GM19351 (cell line): ENCODE data around the gene SDCBP2.

Source experiments
- ATAC-seq: cut with Tn5 transposase; IDR thresholded peaks from one replicate; pipeline ENCODE4 v1.9.1; 2021; ENCODE audit warnings: mild to moderate bottlenecking, moderate library complexity; ENCODE audit not compliant: unreplicated experiment

Gene SDCBP2, protein sequence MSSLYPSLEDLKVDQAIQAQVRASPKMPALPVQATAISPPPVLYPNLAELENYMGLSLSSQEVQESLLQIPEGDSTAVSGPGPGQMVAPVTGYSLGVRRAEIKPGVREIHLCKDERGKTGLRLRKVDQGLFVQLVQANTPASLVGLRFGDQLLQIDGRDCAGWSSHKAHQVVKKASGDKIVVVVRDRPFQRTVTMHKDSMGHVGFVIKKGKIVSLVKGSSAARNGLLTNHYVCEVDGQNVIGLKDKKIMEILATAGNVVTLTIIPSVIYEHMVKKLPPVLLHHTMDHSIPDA

DNA sequence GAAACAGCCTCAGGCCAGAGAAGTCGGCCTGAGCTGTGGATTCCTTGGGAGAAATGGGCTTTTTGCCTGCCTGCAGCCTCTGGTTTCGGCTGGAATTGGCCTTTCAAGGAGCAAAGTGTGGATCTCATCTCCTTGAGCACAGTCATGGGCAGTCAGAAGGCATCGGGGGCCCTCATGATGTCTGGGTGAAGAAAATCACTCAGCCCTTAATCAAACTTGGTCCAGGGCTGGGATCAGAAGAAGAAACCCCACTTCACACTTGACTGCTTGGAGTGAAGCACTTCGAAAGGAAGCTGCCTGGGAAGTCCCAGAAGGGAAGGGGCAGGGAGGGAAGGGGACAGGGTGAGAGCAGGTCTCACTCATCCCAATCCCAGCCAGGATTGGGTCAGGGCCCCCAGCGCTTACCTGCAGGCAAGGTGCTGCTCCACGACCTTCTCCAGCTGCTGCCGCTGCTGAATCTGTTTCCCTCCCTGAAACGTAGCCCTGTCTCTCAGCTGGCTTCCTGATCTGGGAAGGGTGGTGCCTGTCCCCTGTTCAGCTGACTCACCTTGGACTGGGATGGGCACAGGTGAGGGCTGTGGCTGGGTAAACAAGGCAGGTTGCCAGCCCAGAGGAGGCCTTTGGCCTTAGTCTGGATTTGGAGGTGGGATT is at the start of gene SDCBP2:
TSS of gene SDCBP2 (minus strand) at position 460 of the 651 bp plus-strand sequence. CDS start 8,723 bp downstream, outside the sequence.
- no peak for ATAC-seq

DNA sequence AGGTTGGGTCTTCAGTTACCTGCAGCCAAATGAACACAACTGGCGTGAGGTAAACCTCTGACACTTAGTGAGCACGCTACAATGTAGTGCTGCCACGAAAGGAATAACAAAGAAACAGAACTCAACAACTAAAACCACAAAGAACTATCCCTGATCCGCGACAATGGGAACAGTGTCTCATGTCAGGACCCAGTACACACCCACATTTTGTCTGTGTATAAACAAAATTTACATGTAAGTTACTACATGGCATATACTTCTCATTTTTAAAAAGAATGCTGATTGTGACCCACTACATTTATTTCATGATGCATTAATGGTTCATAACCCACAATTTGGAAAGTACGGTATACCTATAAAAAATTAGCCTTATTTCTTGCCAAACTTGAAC is 49.8 kb upstream of the SDCBP2 start:
- ATAC-seq = no peak

GRCh38 chr20:1377984-1378734 is 49.2 kb upstream of the SDCBP2 start:
- no peak for ATAC-seq

DNA sequence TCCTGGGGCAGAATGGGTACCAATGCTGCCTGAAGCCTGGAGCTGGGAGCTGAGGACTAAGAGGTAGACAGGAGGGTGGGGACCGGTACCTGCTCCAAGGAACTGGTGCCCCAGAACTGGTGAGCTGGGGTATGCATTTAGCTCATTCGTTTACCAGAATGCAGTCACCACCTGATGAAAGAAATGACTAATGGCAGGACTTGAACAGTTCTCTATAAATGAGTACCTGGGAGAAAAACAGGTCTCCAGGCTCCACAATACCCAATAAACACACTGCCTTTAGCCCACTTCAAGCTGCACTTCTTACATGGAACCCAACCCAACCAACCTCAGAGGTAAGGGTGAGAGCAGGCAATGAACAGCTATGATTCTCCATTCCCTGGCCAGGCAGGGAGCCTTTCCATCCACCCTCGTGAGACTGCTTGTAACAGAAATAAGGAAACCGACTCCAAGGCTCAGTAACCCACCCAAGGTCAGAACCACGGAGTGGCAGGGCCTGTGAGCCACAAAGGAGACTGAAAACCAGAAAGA is 48.5 kb upstream of the SDCBP2 start:
- no peak for ATAC-seq

- ATAC-seq = no peak
Observed at GRCh38 chr20:1376408-1377270, 47.7 kb upstream of the SDCBP2 start.

DNA sequence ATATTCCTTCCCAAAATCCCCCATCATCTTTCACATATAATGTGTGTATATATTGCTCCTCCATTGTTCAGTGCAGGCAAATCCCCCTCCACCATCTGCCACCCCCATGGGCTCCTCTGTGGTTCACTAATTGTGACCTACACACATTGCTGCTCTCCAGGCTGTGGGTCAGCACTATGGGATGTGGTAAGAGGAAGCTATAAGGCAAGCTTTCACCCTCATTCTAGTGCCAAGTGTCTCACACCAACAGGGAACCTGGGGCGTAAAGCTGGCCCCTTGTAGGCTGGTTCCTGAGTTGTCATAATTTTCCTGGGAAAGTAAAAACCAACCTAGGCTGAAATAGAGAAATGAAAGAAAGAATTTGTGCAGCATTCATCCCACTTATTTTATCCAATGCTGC is 47.1 kb upstream of the SDCBP2 start:
- no peak for ATAC-seq

- no peak for ATAC-seq
Observed at GRCh38 chr20:1375515-1375914, 46.6 kb upstream of the SDCBP2 start.

- no peak for ATAC-seq
Observed at GRCh38 chr20:1374246-1374645, 45.3 kb upstream of the SDCBP2 start.

- no peak for ATAC-seq
Observed at GRCh38 chr20:1373614-1374013, 44.7 kb upstream of the SDCBP2 start.

DNA sequence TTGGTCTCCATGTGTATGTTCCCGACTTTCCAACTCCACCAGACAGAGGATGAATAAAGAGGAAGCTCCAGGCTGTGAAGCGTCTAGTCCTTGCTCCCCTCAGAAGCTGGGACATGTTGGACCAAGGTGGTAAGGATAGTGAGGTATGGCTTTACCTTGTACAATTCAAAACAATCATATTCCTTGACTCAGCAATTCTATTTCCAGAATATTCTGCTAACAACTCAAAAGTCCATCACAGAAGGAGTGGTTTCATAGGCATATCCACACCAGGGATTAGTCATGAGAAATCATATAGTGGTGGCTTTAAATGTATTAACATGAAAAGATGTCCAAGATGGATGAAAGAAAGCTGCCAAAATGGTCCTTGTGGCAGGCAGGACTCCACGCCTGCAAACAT is 44.1 kb upstream of the SDCBP2 start:
- no peak for ATAC-seq

DNA sequence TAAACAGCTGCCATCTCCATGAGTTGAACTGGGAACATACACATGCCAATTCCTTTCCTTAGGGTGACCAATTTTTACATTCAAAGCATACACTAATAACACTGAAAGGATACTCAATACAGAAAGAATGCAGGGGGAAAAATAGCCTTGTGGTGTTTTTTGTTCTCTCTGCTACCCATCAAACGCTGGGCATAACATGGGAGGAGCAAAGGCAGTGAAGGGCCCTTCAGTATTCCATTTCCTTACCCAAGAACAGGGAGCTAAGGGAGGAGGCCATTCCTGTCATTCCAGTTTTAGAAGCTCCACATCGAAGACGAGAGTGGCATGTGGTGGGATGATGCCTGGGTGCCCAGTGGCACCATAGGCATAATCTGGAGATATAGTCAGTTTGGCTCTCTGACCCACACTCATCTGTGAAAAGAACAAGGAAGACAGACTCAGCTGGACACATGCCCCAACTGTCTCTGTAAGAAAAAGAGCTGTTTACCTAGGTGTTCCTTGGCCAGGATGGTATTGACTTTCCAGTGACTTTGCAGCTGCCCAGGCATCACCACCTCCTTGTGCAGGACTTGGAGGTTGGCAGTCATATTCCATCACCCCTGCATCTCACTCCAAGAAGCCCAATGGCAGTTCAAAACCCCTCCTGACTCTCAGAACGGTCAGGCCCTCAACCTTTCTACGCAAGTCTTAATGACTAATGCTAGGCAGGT is 43.0 kb upstream of the SDCBP2 start:
- ATAC-seq = no peak

- no peak for ATAC-seq
Observed at GRCh38 chr20:1371202-1371782, 42.4 kb upstream of the SDCBP2 start.

GRCh38 chr20:1370548-1371110 is 41.7 kb upstream of the SDCBP2 start:
- ATAC-seq = no peak

DNA sequence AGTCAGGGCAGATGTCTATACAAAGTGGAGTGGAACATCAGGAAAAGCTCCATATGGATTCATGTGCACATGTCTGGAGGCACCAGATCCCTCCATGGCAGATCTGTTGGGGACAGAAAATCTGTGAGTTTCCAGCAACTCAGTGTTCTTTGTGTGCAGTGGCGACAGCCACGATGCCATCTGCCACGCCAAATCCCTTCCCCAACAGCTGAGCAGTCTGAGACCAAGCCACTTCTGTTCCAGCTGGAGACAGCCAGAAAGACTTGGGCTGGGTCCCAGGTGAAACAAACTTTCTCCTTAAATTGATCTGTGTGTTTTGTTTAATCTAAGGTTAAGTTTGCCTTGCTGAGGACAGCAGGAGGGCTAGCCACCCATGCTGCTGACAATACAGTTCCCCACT is 41.0 kb upstream of the SDCBP2 start:
- ATAC-seq = no peak

DNA sequence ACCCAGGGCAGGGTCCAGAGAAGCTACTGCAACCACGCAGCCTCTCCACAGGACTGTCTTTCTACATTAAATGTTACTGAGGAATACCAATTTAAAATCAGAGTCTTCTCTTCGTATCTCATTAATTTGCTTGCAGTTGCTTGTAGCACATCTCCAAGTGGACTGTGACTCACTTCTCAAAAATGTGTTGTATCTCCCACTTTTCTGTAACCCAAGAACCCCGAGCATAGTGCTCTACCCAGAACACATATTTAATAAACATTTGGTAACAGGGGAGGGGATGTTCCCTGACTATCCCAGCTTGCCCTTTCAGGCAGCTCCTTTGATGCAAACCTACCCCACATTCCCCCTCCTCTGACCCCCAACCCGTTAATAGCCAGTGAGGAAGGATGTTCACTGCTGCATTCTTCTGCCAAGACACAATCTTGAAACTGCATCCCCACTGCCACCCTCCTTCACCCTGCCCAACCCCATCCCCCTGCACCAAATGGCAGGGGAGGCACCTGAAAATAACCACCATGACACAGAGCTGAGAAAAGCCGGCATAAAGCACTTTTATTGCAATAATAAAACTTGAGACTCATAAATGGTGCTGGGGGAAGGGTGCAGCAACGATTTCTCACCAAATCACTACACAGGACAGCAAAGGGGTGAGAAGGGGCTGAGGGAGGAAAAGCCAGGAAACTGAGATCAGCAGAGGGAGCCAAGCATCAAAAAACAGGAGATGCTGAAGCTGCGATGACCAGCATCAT is 39.7 kb upstream of the SDCBP2 start:
- ATAC-seq = no peak

- ATAC-seq = no peak
Observed at GRCh38 chr20:1367479-1367878, 38.5 kb upstream of the SDCBP2 start.

DNA sequence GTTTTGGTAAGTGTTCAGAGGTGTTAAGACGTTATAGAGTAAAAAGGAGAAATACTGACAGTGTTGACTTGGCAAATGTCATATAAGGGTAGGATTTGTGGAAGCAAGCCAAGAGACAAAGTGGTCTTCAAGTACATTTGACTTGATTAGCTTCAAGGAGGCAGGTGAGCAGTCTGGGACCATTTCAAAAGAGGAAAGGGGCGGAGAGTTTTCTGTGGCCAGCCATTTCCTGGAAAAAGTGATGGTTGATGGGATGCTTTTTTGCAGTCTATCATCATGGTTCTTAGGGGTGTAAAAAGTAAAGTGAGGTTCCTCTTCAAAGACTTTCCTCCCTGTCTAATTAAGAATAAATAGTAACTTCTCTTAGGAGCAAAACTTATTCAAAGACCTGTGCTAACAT is 35.2 kb upstream of the SDCBP2 start:
- ATAC-seq = no peak

DNA sequence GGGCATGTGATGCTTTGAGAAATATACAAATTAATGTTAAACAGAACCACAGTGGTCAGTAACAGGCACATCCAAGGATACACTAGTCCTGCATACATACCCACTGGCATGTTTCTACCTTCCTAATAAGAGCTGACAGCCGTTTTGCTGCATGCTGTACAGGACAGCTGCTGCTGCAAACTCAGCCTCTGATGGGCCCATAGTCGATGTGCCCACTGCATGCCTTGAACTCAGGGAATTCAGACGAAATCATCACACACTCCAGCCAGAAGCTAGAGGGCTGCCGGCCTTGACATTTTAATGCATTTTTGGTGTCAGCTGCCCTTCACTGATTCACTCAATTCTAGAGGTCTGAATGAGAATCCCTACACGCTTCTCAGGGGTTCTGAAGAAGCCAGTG is 34.6 kb upstream of the SDCBP2 start:
- no peak for ATAC-seq

- no peak for ATAC-seq
Observed at GRCh38 chr20:1362484-1362883, 33.5 kb upstream of the SDCBP2 start.
